Measurements from ENCODE around the gene RTP5. TPM values are rescaled to one million over a fixed set of nuclear protein-coding genes. Genes with fewer than 3 reads are reported as not detected.

RTP5 gene
- total RNA-seq, 1 donor from 2014 or later, result not detected

- intact Hi-C loops (cut with DNase I), result no loop called here
- H3K4me1 ChIP-seq, result peaks cover 9% of the 10 kb centered on the region
- DNase-seq, result no peak
- H3K27ac ChIP-seq, result no peak overlapping the region
- no peak for TF ChIP-seq CTCF (IDR thresholded peaks at IDR 0.05)
- H3K27me3 ChIP-seq, result peaks cover 31% of the 10 kb centered on the region
- ATAC-seq, result no peak
- H3K4me3 ChIP-seq, result no peak overlapping the region
- no peaks in the 10 kb centered on the region for H3K36me3 ChIP-seq
- no peaks in the 10 kb centered on the region for H3K9me3 ChIP-seq
Observed at GRCh38 chr2:241861264-241861663, 8.3 kb upstream of the RTP5 start.

GRCh38 chr2:241862093-241862492 lies 7.4 kb upstream of the RTP5 start:
- H3K9me3 ChIP-seq, result no peaks in the 10 kb centered on the region
- H3K27me3 ChIP-seq, result peaks cover 39% of the 10 kb centered on the region
- no peak for ATAC-seq
- no peak for DNase-seq
- no peak overlapping the region for H3K4me3 ChIP-seq
- intact Hi-C loops (cut with DNase I), result no loop called here
- H3K27ac ChIP-seq, result no peak overlapping the region
- no peak for TF ChIP-seq CTCF (IDR thresholded peaks at IDR 0.05)
- H3K4me1 ChIP-seq, result peaks cover 9% of the 10 kb centered on the region
- H3K36me3 ChIP-seq, result no peaks in the 10 kb centered on the region

GRCh38 chr2:241862775-241863535 lies 6.6 kb upstream of the RTP5 start:
- H3K27me3 ChIP-seq, result peaks cover 44% of the 10 kb centered on the region
- DNase-seq, result peak; percentile 50

GRCh38 chr2:241863536-241863954 lies 6.0 kb upstream of the RTP5 start:
- Histone ChIP-seq H3K4me1 (peaks cover 9% of the 10 kb centered on the region), H3K27me3 (peaks cover 44% of the 10 kb centered on the region), H3K36me3 (no peaks in the 10 kb centered on the region), H3K27ac (peak overlapping the region; percentile 42), H3K9me3 (no peaks in the 10 kb centered on the region), H3K4me3 (no peak overlapping the region)
- ATAC-seq, result no peak
- intact Hi-C loops (cut with DNase I), result no loop called here
- peak; percentile 61 for DNase-seq
- no peak for TF ChIP-seq CTCF (IDR thresholded peaks at IDR 0.05)

More at GRCh38 chr2:241862775-241863535, 6.6 kb upstream of the RTP5 start:
- no peak for TF ChIP-seq CTCF (IDR thresholded peaks at IDR 0.05)
- Histone ChIP-seq H3K4me3 (no peak overlapping the region), H3K27ac (peak overlapping the region; percentile 42), H3K9me3 (no peaks in the 10 kb centered on the region), H3K4me1 (peaks cover 9% of the 10 kb centered on the region), H3K36me3 (no peaks in the 10 kb centered on the region)
- no peak for ATAC-seq
- intact Hi-C loops (cut with DNase I), result no loop called here

DNA sequence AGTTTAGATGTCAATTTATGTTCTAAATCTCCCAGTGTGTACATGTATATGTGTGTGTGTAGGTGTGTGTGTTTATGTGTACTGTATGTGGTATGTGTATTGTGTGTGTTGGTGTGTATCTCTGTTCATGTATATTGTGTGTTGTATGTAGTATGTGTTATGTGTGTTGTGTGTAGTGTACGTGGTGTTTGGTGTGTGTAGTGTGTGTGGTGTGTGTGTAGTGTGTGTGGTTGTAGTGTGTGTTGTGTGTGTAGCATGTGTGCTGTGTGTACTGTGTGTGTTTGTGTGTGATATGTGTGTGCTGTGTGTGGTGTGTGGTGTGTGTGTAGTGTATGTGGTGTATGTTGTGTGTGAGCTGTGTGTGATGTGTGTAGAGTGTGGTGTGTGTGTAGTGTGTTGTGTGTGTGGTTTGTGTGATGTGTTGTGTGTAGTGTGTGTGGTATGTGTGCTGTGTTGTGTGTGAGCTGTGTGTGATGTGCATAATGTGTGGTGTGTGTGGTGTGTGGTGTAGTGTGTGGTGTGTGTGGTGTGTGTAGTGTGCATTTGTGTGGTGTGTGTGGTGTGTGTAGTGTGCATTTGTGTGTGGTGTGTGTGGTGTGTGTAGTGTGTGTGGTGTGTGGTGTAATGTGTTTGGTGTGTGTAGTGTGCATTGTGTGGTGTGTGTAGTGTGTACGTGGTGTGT lies 5.2 kb upstream of the RTP5 start:
- H3K4me1 ChIP-seq, result peaks cover 9% of the 10 kb centered on the region
- H3K36me3 ChIP-seq, result no peaks in the 10 kb centered on the region
- no peak overlapping the region for H3K4me3 ChIP-seq
- H3K9me3 ChIP-seq, result no peaks in the 10 kb centered on the region
- H3K27me3 ChIP-seq, result peaks cover 44% of the 10 kb centered on the region
- intact Hi-C loops (cut with DNase I), result no loop called here
- no peak for ATAC-seq
- TF ChIP-seq CTCF (IDR thresholded peaks at IDR 0.05), result no peak
- no peak for DNase-seq
- H3K27ac ChIP-seq, result no peak overlapping the region

Data from upper lobe of right lung (tissue), 1 donor.